PC-3 (cell line): ENCODE results near the gene TTC33. TPM values are rescaled to one million over a fixed set of nuclear protein-coding genes. Genes with fewer than 3 reads are reported as not detected.

Experiments used
- ATAC-seq: fragments of 200-7000 bp; cut with Tn5 transposase; 2 replicates; pipeline ENCODE4 v1.9.1; 2020; ENCODE audit warnings: mild to moderate bottlenecking, moderate library complexity
- BruUV-seq: library from RNA; stranded (reverse); fragments of 400-500 nt; replicated peaks from 2 replicates; lab custom pipeline; 2021; lab: Mats Ljungman, UMichigan
- CTCF ChIA-PET: fragments of 300-600 bp; sonication (Branson Sonifier 250); formaldehyde crosslinking; loops from one replicate; lab custom pipeline; 2022; ENCODE audit warnings: antibody characterized with exemption; lab: Charles Lee
- POLR2A ChIA-PET: fragments of 300-600 bp; sonication (Branson Sonifier 250); formaldehyde crosslinking; loops from one replicate; lab custom pipeline; 2022; ENCODE audit warnings: antibody characterized with exemption; ENCODE audit not compliant: unreplicated experiment; lab: Charles Lee
- DNase-seq: peaks from one replicate; pipeline ENCODE4 v3.0.0-alpha.2; 2015
- H2AFZ ChIP-seq: fragments of 300-600 bp; sonication (generic); 2 replicates; pipeline ENCODE4 v1.6.0; 2016; ENCODE audit warnings: antibody characterized with exemption, low read length
- H3F3A ChIP-seq: fragments of 300-600 bp; sonication (generic); one replicate; pipeline ENCODE4 v1.6.0; 2017; ENCODE audit warnings: antibody characterized with exemption, low read length, control low read depth, mild to moderate bottlenecking; ENCODE audit not compliant: unreplicated experiment
- H3K27ac ChIP-seq: fragments of 300-600 bp; sonication (generic); 2 replicates; pipeline ENCODE4 v1.5.1; 2016; ENCODE audit warnings: mild to moderate bottlenecking, low read length
- H3K27me3 ChIP-seq: fragments of 300-600 bp; sonication (generic); 2 replicates; pipeline ENCODE4 v1.6.1; 2016; ENCODE audit warnings: low read length, mixed read lengths
- H3K36me3 ChIP-seq: fragments of 300-600 bp; sonication (generic); 2 replicates; pipeline ENCODE4 v1.6.1; 2016; ENCODE audit warnings: low read depth, mixed run types, low read length, mixed read lengths
- H3K4me1 ChIP-seq: fragments of 300-600 bp; sonication (generic); 2 replicates; pipeline ENCODE4 v1.5.1; 2016; ENCODE audit warnings: low read length; ENCODE audit not compliant: insufficient read depth
- H3K4me2 ChIP-seq: fragments of 300-600 bp; sonication (generic); 2 replicates; pipeline ENCODE4 v1.6.0; 2016; ENCODE audit warnings: low read length
- H3K4me3 ChIP-seq: fragments of 300-600 bp; sonication (generic); 2 replicates; pipeline ENCODE4 v1.5.1; 2016; ENCODE audit warnings: mild to moderate bottlenecking, low read length, mixed read lengths
- H3K79me2 ChIP-seq: fragments of 300-600 bp; sonication (generic); 2 replicates; pipeline ENCODE4 v1.6.1; 2017; ENCODE audit warnings: low read length, mixed read lengths
- H3K9ac ChIP-seq: fragments of 300-600 bp; sonication (generic); 2 replicates; pipeline ENCODE4 v1.6.0; 2016; ENCODE audit warnings: mild to moderate bottlenecking, low read length
- H3K9me2 ChIP-seq: fragments of 300-600 bp; sonication (generic); replicated peaks from 2 replicates; pipeline ENCODE4 v1.6.1; 2016; ENCODE audit warnings: mixed run types, low read length, mixed read lengths
- H3K9me3 ChIP-seq: fragments of 300-600 bp; sonication (generic); 2 replicates; pipeline ENCODE4 v1.6.1; 2016; ENCODE audit warnings: low read length, mixed read lengths
- H4K20me1 ChIP-seq: fragments of 300-600 bp; sonication (generic); 2 replicates; pipeline ENCODE4 v1.6.1; 2016; ENCODE audit warnings: low read length, mixed read lengths
- CTCF ChIP-seq: fragments of 300-600 bp; sonication (generic); conservative IDR thresholded peaks from 2 replicates; pipeline ENCODE4 v1.5.1; 2017; ENCODE audit warnings: antibody characterized with exemption, low read depth, mild to moderate bottlenecking, low read length
- EZH2 ChIP-seq: fragments of 300-600 bp; sonication (generic); IDR thresholded peaks from one replicate; pipeline ENCODE4 v1.6.1; 2017; ENCODE audit warnings: antibody characterized with exemption, mild to moderate bottlenecking, low read length; ENCODE audit not compliant: unreplicated experiment
- EZH2phosphoT487 ChIP-seq: fragments of 300-600 bp; sonication (generic); IDR thresholded peaks from 2 replicates; pipeline ENCODE4 v1.6.1; 2018; ENCODE audit warnings: mild to moderate bottlenecking, antibody characterized with exemption, low read length, borderline replicate concordance
- intact Hi-C: fragments of 100-400 bp; cut with micrococcal nuclease; formaldehyde crosslinking; loops from 2 replicates; pipeline ENCODE4 v1.9.0; 2023
- total RNA-seq: library from RNA; depleted of rRNA; stranded (reverse); fragments of >200 nt; gene quantifications from 2 replicates; pipeline ENCODE4 v1.2.3, GENCODE V29; 2014

TTC33 gene
- total RNA-seq, 1 experiment from 2014 or later = 9.0 TPM

- no peak overlapping the region for H3K27ac ChIP-seq
- H3K27me3 ChIP-seq = no peaks in the 10 kb centered on the region
- peaks cover 41% of the 10 kb centered on the region for H3K4me1 ChIP-seq
- DNase-seq (peak; percentile 15), ATAC-seq (no peak)
- H3K4me3 ChIP-seq = no peak overlapping the region
- H3K9ac ChIP-seq = no peak overlapping the region
- intact Hi-C loops = loop anchor here (1.0 to 5.0 kb wide), 5 partner anchors 36 to 171 kb away; partner anchors contain the start of gene PTGER4
- H4K20me1 ChIP-seq = no peaks in the 10 kb centered on the region
- H3K36me3 ChIP-seq = no peaks in the 10 kb centered on the region
- H3K4me2 ChIP-seq = no peak overlapping the region
- no TSS peak for BruUV-seq
- ChIA-PET POLR2A (no interaction called here), CTCF (interaction anchor here (0.8 kb wide), 1 partner anchor 35 kb away, joined by 3 read pairs; no protein-coding TSS in a partner anchor)
- H2AFZ ChIP-seq = no peak overlapping the region
- no peaks in the 10 kb centered on the region for H3K9me2 ChIP-seq
- no peaks in the 10 kb centered on the region for H3K9me3 ChIP-seq
- no peaks in the 10 kb centered on the region for H3K79me2 ChIP-seq
- H3F3A ChIP-seq = no peaks in the 10 kb centered on the region
- TF ChIP-seq EZH2 (no peak), EZH2phosphoT487 (no peak), CTCF (no peak)
Measured at GRCh38 chr5:40552981-40553380, 202.8 kb downstream of the TTC33 start.

GRCh38 chr5:40551496-40552491 lies 204.0 kb downstream of the TTC33 start:
- H2AFZ ChIP-seq = peak overlapping the region; percentile 16
- peak overlapping the region; percentile 44 for H3K4me3 ChIP-seq
- H3K9me3 ChIP-seq = no peaks in the 10 kb centered on the region
- H3K79me2 ChIP-seq = no peaks in the 10 kb centered on the region
- CTCF ChIA-PET = interaction anchor here (0.6 to 0.8 kb wide), 3 partner anchors 33 to 603 kb away, joined by 3 to 4 read pairs (median 3); no protein-coding TSS in a partner anchor
- TF ChIP-seq CTCF (no peak), EZH2phosphoT487 (no peak), EZH2 (no peak)
- no peaks in the 10 kb centered on the region for H4K20me1 ChIP-seq
- H3K27me3 ChIP-seq = no peaks in the 10 kb centered on the region
- intact Hi-C loops = loop anchor here (1.0 to 5.0 kb wide), 5 partner anchors 34 to 169 kb away; partner anchors contain the start of gene PTGER4
- BruUV-seq = TSS peak; percentile 64
- H3K9me2 ChIP-seq = no peaks in the 10 kb centered on the region
- H3K9ac ChIP-seq = peak overlapping the region; percentile 56
- peaks cover 41% of the 10 kb centered on the region for H3K4me1 ChIP-seq
- H3K27ac ChIP-seq = peak overlapping the region; percentile 92
- ATAC-seq (peak; percentile 93), DNase-seq (peak; percentile 98)
- POLR2A ChIA-PET = interaction anchor here (0.6 to 0.7 kb wide), 2 partner anchors 62 to 131 kb away, joined by 3 read pairs; no protein-coding TSS in a partner anchor
- H3K36me3 ChIP-seq = no peaks in the 10 kb centered on the region
- H3K4me2 ChIP-seq = peak overlapping the region; percentile 68
- H3F3A ChIP-seq = no peaks in the 10 kb centered on the region
